Testis (tissue), 3 donors: ENCODE data around the gene RASA3. TPM values are rescaled to one million over a fixed set of nuclear protein-coding genes. Genes with fewer than 3 reads are reported as not detected.

Source experiments
- DNase-seq: peaks from one replicate; pipeline ENCODE4 v3.0.0-alpha.2; 2019
- H3K27ac ChIP-seq, 2 donors: fragments of 200-600 bp; sonication (generic); one replicate each; pipeline ENCODE4 v1.5.1; 2019
- H3K27me3 ChIP-seq: fragments of 200-600 bp; sonication (generic); one replicate; pipeline ENCODE4 v1.5.1; 2019
- H3K36me3 ChIP-seq: fragments of 200-600 bp; sonication (generic); one replicate; pipeline ENCODE4 v1.5.1; 2017; ENCODE audit warnings: low read depth; ENCODE audit errors: missing control alignments
- H3K4me1 ChIP-seq: fragments of 200-600 bp; sonication (generic); one replicate; pipeline ENCODE4 v1.5.1; 2019
- H3K4me3 ChIP-seq, 2 donors: fragments of 200-600 bp; sonication (generic); one replicate each; pipeline ENCODE4 v1.5.1; 2017 to 2019
- H3K9me3 ChIP-seq: fragments of 200-600 bp; sonication (generic); one replicate; pipeline ENCODE4 v1.5.1; 2017
- CTCF ChIP-seq, 3 experiments: fragments of 450-650 bp in 2 of 3; fragments of 200-600 bp in 1 of 3; sonication (generic) in 1 of 3; IDR thresholded peaks; one replicate each; pipeline ENCODE4 v1.5.1; 2016 to 2019; ENCODE audit warnings: antibody characterized with exemption in 3 of 3, mild to moderate bottlenecking in 2 of 3, moderate library complexity in 1 of 3
- POLR2A ChIP-seq: fragments of 450-650 bp; IDR thresholded peaks from one replicate; pipeline ENCODE4 v1.6.1; 2017; ENCODE audit warnings: antibody characterized with exemption, mild to moderate bottlenecking, moderate library complexity
- WGBS, 2 donors: methylation state at CpG; one replicate each; pipeline ENCODE4 v1.1.5; 2018; 5-methylcytosine and 5-hydroxymethylcytosine counted together
- intact Hi-C: fragments of 100-400 bp; cut with DNase I; formaldehyde crosslinking; loops from one replicate; pipeline ENCODE4 v1.15.1; 2023; ENCODE audit warnings: low total_unique reads
- polyA plus RNA-seq: library from polyadenylated mRNA; stranded (reverse); fragments of 350-450 nt; fragmentation: Illumina TruSeq; extraction: RNeasy Lipid Tissue Mini Kit (QIAGEN cat#74804); gene quantifications from one replicate; pipeline ENCODE4 v1.2.3, GENCODE V29; 2014; ENCODE audit warnings: low read depth, low replicate concordance; ENCODE audit not compliant: insufficient read depth
- total RNA-seq, 2 donors: library from RNA; depleted of rRNA; stranded (reverse); fragments of >200 nt; gene quantifications; one replicate each; pipeline ENCODE4 v1.2.3, GENCODE V29; 2016

The RASA3 gene
- total and polyA plus RNA-seq, 3 donors from 2014 or later: 13.2 to 21.6 (median 16.4) TPM

DNA sequence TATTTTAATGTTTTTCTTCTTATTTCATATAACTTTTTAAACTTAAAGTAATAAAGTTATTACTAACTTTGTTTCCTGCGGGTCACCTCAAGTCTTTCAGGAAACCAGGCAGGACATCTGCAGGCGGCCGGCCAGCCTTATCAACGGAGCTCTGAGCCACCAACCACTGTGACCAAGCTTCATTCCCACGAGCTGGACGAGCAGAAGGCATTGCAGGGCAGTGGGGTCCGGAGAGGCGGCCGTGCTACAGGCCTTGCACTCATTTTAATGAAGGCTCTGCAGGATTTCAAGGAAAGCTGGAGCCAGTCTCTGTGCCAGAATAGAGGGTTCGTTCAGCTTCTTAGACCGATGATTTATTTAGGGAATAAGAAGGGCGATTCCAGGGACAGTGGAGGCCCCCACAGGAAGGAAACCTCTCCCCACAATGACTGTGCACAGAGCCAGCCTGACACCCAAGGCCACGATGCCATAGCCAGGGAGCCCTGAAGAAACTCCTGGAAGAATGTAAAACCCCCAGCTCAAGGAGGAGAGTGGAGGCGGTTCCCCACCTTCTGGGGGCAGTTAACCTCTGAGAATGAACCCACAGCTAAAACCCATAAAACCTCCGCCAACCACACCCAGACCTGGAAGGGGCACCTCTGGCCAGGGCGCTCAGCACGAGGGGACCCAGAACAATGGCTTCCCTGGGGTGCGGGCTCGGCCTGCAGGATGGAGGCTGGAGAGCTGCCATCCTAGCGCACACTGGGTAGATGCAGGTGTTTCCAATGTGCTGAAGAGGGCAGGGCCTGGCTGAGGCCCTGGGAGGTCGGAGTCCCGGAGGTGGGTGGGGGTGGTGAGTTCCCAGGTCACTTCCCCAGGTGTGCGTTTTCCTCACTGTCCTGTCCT is 75.0 kb downstream of the RASA3 start:
- H3K9me3 ChIP-seq: no peaks in the 10 kb centered on the region
- H3K4me1 ChIP-seq: peaks cover 3% of the 10 kb centered on the region
- DNase-seq: no peak
- no peak for TF ChIP-seq POLR2A
- TF ChIP-seq CTCF (IDR thresholded peaks at IDR 0.05): no peak
- no peaks in the 10 kb centered on the region for H3K36me3 ChIP-seq
- 71 to 79% methylated on average over 21 to 23 of the region's 23 CpGs for WGBS, 2 donors
- no peak overlapping the region for H3K4me3 ChIP-seq
- intact Hi-C loops: no loop called here
- H3K27ac ChIP-seq: no peak overlapping the region
- no peaks in the 10 kb centered on the region for H3K27me3 ChIP-seq

GRCh38 chr13:114056205-114057013 is 76.0 kb downstream of the RASA3 start:
- peaks cover 3% of the 10 kb centered on the region for H3K4me1 ChIP-seq
- TF ChIP-seq POLR2A (no peak), CTCF (IDR thresholded peaks at IDR 0.05) (no peak)

DNA sequence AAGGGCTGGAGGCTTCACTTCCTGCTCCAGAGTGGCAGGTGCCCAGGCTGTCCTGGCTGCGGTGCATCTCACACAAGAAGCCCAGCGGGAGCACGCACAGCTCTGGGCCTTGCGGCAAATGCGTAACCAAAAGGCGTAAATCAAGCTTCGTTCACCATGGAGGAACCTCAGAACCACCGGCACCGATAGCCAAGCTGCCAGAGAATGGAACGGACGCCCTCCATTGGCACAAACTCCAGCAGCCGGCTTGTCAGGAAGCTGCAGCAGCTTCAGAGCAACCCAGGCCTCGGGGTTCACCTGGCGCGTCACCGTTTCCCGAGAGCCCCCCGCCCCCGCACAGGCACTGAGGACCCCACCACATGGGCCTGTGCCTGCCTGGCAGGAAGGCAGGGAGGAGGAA is 76.7 kb downstream of the RASA3 start:
- no peaks in the 10 kb centered on the region for H3K9me3 ChIP-seq
- H3K4me1 ChIP-seq: peaks cover 3% of the 10 kb centered on the region
- no peaks in the 10 kb centered on the region for H3K36me3 ChIP-seq
- intact Hi-C loops: no loop called here
- no peak overlapping the region for H3K4me3 ChIP-seq
- no peak for TF ChIP-seq CTCF (IDR thresholded peaks at IDR 0.05)
- TF ChIP-seq POLR2A: no peak
- no peak for DNase-seq
- 94 to 96% methylated on average over 18 to 19 of the region's 19 CpGs for WGBS, 2 donors
- no peaks in the 10 kb centered on the region for H3K27me3 ChIP-seq
- H3K27ac ChIP-seq: no peak overlapping the region

More at GRCh38 chr13:114056205-114057013, 76.0 kb downstream of the RASA3 start:
- no peak for DNase-seq
- H3K27ac ChIP-seq: no peak overlapping the region
- no peaks in the 10 kb centered on the region for H3K36me3 ChIP-seq
- WGBS, 2 donors: 85 to 89% methylated on average over 27 to 28 of the region's 28 CpGs
- no peaks in the 10 kb centered on the region for H3K27me3 ChIP-seq
- intact Hi-C loops: no loop called here
- H3K4me3 ChIP-seq: no peak overlapping the region
- no peaks in the 10 kb centered on the region for H3K9me3 ChIP-seq

- no peak for DNase-seq
- no peaks in the 10 kb centered on the region for H3K9me3 ChIP-seq
- TF ChIP-seq CTCF (IDR thresholded peaks at IDR 0.05): no peak
- no peak overlapping the region for H3K4me3 ChIP-seq
- 88 to 92% methylated on average over 15 to 24 of the region's 24 CpGs for WGBS, 2 donors
- H3K27ac ChIP-seq: no peak overlapping the region
- peaks cover 3% of the 10 kb centered on the region for H3K4me1 ChIP-seq
- H3K27me3 ChIP-seq: no peaks in the 10 kb centered on the region
- intact Hi-C loops: no loop called here
- no peaks in the 10 kb centered on the region for H3K36me3 ChIP-seq
Measured at GRCh38 chr13:114054830-114055439, 77.5 kb downstream of the RASA3 start.
